PC-9 (cell line): ENCODE data around the gene KRT9.

Experiments used
- EZH2 ChIP-seq: fragments of 200-600 bp; sonication (generic); IDR thresholded peaks from 2 replicates; pipeline ENCODE4 v1.8.0; 2017; ENCODE audit warnings: antibody characterized with exemption, low read depth
- TF ChIP-seq, protein P1 (sequence below): fragments of 200-600 bp; sonication (generic); conservative IDR thresholded peaks from 2 replicates; pipeline ENCODE4 v1.6.1; 2017; ENCODE audit warnings: mixed run types, antibody characterized with exemption, mild to moderate bottlenecking, moderate library complexity

DNA sequence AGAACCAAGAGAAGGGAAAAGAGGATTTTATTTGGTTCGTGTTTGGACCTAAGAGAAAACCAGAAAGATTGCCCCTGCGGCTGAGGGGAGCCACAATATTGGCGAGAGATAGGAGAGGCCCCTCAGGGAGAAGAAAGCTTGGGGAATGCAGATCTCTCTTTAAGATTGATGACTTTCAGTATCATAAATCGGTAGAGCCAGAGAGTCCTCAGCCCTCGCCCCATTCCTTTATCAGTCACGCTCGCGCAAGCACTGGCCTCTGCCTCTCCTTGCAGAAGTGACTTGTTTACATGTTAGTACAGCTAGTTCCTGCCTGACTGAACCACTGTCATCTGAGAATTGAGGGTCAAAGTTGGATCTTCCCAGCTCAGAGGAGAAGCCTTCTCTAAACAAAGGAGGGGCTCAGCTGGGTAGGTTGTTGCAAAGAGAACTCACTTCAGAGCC is 22.2 kb downstream of the KRT9 start:
- TF ChIP-seq EZH2: no peak
- TF ChIP-seq, protein P1, sequence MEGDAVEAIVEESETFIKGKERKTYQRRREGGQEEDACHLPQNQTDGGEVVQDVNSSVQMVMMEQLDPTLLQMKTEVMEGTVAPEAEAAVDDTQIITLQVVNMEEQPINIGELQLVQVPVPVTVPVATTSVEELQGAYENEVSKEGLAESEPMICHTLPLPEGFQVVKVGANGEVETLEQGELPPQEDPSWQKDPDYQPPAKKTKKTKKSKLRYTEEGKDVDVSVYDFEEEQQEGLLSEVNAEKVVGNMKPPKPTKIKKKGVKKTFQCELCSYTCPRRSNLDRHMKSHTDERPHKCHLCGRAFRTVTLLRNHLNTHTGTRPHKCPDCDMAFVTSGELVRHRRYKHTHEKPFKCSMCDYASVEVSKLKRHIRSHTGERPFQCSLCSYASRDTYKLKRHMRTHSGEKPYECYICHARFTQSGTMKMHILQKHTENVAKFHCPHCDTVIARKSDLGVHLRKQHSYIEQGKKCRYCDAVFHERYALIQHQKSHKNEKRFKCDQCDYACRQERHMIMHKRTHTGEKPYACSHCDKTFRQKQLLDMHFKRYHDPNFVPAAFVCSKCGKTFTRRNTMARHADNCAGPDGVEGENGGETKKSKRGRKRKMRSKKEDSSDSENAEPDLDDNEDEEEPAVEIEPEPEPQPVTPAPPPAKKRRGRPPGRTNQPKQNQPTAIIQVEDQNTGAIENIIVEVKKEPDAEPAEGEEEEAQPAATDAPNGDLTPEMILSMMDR: no peak
